Measurements from ENCODE around the gene PUDP. TPM values are rescaled to one million over a fixed set of nuclear protein-coding genes. Genes with fewer than 3 reads are reported as not detected.
A peak's percentile ranks its signal among the peaks of the same experiment; 100 is the strongest.

Gene PUDP
- total and polyA plus RNA-seq, 3 experiments from 2014 or later: 18.0 to 26.2 (median 23.2) TPM

- POLR2A ChIA-PET: no interaction called here
- CTCF ChIA-PET: no interaction called here
- Mint-ChIP-seq H3K27me3 (peaks cover 0 to 3% of the 10 kb centered on the region in 2 donors), H3K4me1 (no peaks in the 10 kb centered on the region), H3K9me3 (no peaks in the 10 kb centered on the region), H3K4me3 (no peak overlapping the region), H3K36me3 (peaks cover 0 to 3% (median 3%) of the 10 kb centered on the region in 3 donors), H3K27ac (no peak overlapping the region)
- no peak overlapping the region for H3K27ac ChIP-seq (ENCODE audit: low read depth, low read length)
- no peak for DNase-seq
- no peaks in the 10 kb centered on the region for H3K9me3 ChIP-seq (ENCODE audit: low read length)
- H3K27me3 ChIP-seq (ENCODE audit: insufficient read depth, low read length, poor library complexity, severe bottlenecking): no peaks in the 10 kb centered on the region
- H3K36me3 ChIP-seq (ENCODE audit: insufficient read depth, low read length): no peaks in the 10 kb centered on the region
- no peak overlapping the region for H3K4me3 ChIP-seq (ENCODE audit: low read length)
- no peaks in the 10 kb centered on the region for H3K4me1 ChIP-seq (ENCODE audit: insufficient read depth, low read length)
These were observed 8.9 kb upstream of the PUDP start for GRCh38 chrX:7156879-7157278.

- H3K9me3 Mint-ChIP-seq: no peaks in the 10 kb centered on the region
- CTCF ChIA-PET: no interaction called here
These were observed 7.2 kb upstream of the PUDP start for GRCh38 chrX:7155163-7155562.

GRCh38 chrX:7154041-7154597 is 6.2 kb upstream of the PUDP start:
- no peaks in the 10 kb centered on the region for H3K9me3 Mint-ChIP-seq

More at GRCh38 chrX:7155163-7155562, 7.2 kb upstream of the PUDP start:
- no peak for DNase-seq
- Mint-ChIP-seq H3K27ac (no peak overlapping the region), H3K27me3 (peaks cover 0 to 3% of the 10 kb centered on the region in 2 donors), H3K4me1 (no peaks in the 10 kb centered on the region), H3K36me3 (peaks cover 0 to 3% (median 3%) of the 10 kb centered on the region in 3 donors), H3K4me3 (peak overlapping the region in 1 of 7 donors; percentile 40)
- no peaks in the 10 kb centered on the region for H3K36me3 ChIP-seq (ENCODE audit: insufficient read depth, low read length)
- POLR2A ChIA-PET: no interaction called here
- no peaks in the 10 kb centered on the region for H3K27me3 ChIP-seq (ENCODE audit: insufficient read depth, low read length, poor library complexity, severe bottlenecking)
- H3K27ac ChIP-seq (ENCODE audit: low read depth, low read length): no peak overlapping the region
- H3K4me1 ChIP-seq (ENCODE audit: insufficient read depth, low read length): no peaks in the 10 kb centered on the region
- H3K4me3 ChIP-seq (ENCODE audit: low read length): no peak overlapping the region
- no peaks in the 10 kb centered on the region for H3K9me3 ChIP-seq (ENCODE audit: low read length)

GRCh38 chrX:7153231-7153630 is 5.3 kb upstream of the PUDP start:
- Mint-ChIP-seq H3K4me1 (peaks cover 0 to 8% (median 3%) of the 10 kb centered on the region in 3 donors), H3K27me3 (peaks cover 0 to 7% of the 10 kb centered on the region in 2 donors), H3K9me3 (peaks cover 0 to 2% (median 0%) of the 10 kb centered on the region in 5 donors), H3K36me3 (peaks cover 3% of the 10 kb centered on the region in 3 donors), H3K27ac (no peak overlapping the region), H3K4me3 (no peak overlapping the region)
- H3K27ac ChIP-seq (ENCODE audit: low read depth, low read length): no peak overlapping the region
- H3K9me3 ChIP-seq (ENCODE audit: low read length): no peaks in the 10 kb centered on the region
- no peak overlapping the region for H3K4me3 ChIP-seq (ENCODE audit: low read length)
- DNase-seq: no peak
- no peaks in the 10 kb centered on the region for H3K4me1 ChIP-seq (ENCODE audit: insufficient read depth, low read length)
- ChIA-PET CTCF (no interaction called here), POLR2A (no interaction called here)
- no peaks in the 10 kb centered on the region for H3K36me3 ChIP-seq (ENCODE audit: insufficient read depth, low read length)
- no peaks in the 10 kb centered on the region for H3K27me3 ChIP-seq (ENCODE audit: insufficient read depth, low read length, poor library complexity, severe bottlenecking)

More at GRCh38 chrX:7154041-7154597, 6.2 kb upstream of the PUDP start:
- DNase-seq: no peak
- Histone ChIP-seq H3K4me3 (ENCODE audit: low read length) (no peak overlapping the region), H3K4me1 (ENCODE audit: insufficient read depth, low read length) (no peaks in the 10 kb centered on the region), H3K36me3 (ENCODE audit: insufficient read depth, low read length) (no peaks in the 10 kb centered on the region), H3K9me3 (ENCODE audit: low read length) (no peaks in the 10 kb centered on the region), H3K27ac (ENCODE audit: low read depth, low read length) (no peak overlapping the region), H3K27me3 (ENCODE audit: insufficient read depth, low read length, poor library complexity, severe bottlenecking) (no peaks in the 10 kb centered on the region)
- ChIA-PET POLR2A (no interaction called here), CTCF (interaction anchor here (1.2 kb wide), 1 partner anchor 17 kb away, joined by 3 read pairs; no protein-coding TSS in a partner anchor)
- Mint-ChIP-seq H3K4me3 (peak overlapping the region in 1 of 7 donors; percentile 48), H3K27ac (peak overlapping the region in 2 of 8 donors; percentile 38 to 52), H3K4me1 (peaks cover 0 to 3% (median 0%) of the 10 kb centered on the region in 3 donors), H3K27me3 (peaks cover 0 to 3% of the 10 kb centered on the region in 2 donors), H3K36me3 (peaks cover 0 to 3% (median 3%) of the 10 kb centered on the region in 3 donors)

DNA sequence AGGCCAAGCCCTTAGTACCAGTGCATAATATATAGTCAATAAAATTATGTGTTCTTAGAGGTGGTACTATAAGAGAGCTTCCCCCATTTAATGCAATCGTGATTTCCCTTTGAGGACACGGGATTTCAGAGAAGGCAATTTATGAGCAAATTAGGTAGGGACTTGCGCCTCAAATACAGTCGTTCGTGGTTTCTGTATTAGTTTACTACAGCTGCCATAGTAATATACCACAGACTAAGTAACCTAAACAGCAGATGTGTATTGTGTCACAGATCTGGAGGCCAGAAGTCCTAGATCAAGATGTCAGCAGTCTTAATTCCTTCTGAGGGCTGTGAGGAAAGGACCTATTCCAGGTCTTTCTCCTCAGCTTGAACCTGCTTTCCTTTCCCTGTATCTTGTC is 1.5 kb upstream of the PUDP start:
- POLR2A ChIA-PET: no interaction called here

DNA sequence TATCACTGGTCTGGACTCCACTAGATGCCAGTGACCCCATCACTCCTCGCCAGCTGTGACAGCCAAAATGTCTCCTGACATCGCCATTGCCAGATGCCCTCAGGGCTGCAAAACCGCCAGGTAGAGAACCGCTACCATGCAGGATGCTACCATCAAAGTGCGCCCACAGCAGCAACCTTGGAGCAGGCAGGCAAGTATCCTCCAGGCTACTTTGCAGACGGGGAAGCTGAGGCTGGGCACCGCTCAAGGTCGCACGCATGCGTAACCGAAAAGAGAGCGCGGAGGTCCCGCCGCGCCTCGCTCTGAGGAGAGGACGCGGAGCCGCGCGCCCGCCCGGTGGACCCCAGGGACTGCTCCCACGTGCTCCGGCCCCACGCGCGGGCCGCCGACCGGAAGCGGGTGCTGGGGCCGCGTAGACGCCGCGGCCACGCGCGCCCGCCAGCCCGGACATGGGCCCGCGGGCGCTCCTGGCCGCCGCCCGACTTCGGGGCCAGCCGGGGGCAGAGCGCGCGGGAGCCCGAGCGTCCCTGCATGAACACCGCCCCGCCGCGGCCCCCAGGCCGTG is 458 bp downstream of the PUDP start, which contains the start of gene STS:
Gene STS, plus strand, starts transcription at position 300 of the 565 bp plus-strand sequence. CDS start 105,488 bp downstream, outside the sequence.
- Mint-ChIP-seq H3K36me3 (peaks cover 0 to 9% (median 0%) of the 10 kb centered on the region in 3 donors), H3K4me3 (peak within 1 kb of the TSS; percentile 90 to 99 (median 93)), H3K9me3 (peaks cover 0 to 2% (median 0%) of the 10 kb centered on the region in 5 donors), H3K27me3 (peaks cover 0 to 4% of the 10 kb centered on the region in 2 donors), H3K27ac (peak within 1 kb of the TSS; percentile 86 to 98 (median 94)), H3K4me1 (peaks cover 20 to 39% (median 35%) of the 10 kb centered on the region in 3 donors)
- H3K36me3 ChIP-seq (ENCODE audit: insufficient read depth, low read length): no peaks in the 10 kb centered on the region
- ChIA-PET POLR2A (interaction anchor here (0.6 to 1.1 kb wide), 2 partner anchors 8 to 511 kb away, joined by 3 to 6 read pairs; no protein-coding TSS in a partner anchor), CTCF (no interaction called here)
- peak in 2 of 5 donors; percentile 31 to 56 for DNase-seq
- no peaks in the 10 kb centered on the region for H3K9me3 ChIP-seq (ENCODE audit: low read length)
- peak within 1 kb of the TSS; percentile 99 for H3K4me3 ChIP-seq (ENCODE audit: low read length)
- H3K27me3 ChIP-seq (ENCODE audit: insufficient read depth, low read length, poor library complexity, severe bottlenecking): no peaks in the 10 kb centered on the region
- H3K4me1 ChIP-seq (ENCODE audit: insufficient read depth, low read length): no peaks in the 10 kb centered on the region
- H3K27ac ChIP-seq (ENCODE audit: low read depth, low read length): peak within 1 kb of the TSS; percentile 74

More for the DNA sequence above, 1.5 kb upstream of the PUDP start:
- Mint-ChIP-seq H3K27me3 (peaks cover 0 to 5% of the 10 kb centered on the region in 2 donors), H3K4me1 (peaks cover 16 to 29% (median 26%) of the 10 kb centered on the region in 3 donors), H3K4me3 (peak overlapping the region in 6 of 7 donors; percentile 63 to 95 (median 92)), H3K9me3 (peaks cover 0 to 2% (median 0%) of the 10 kb centered on the region in 5 donors), H3K36me3 (peaks cover 0 to 9% (median 0%) of the 10 kb centered on the region in 3 donors), H3K27ac (no peak overlapping the region)
- no peaks in the 10 kb centered on the region for H3K4me1 ChIP-seq (ENCODE audit: insufficient read depth, low read length)
- H3K36me3 ChIP-seq (ENCODE audit: insufficient read depth, low read length): no peaks in the 10 kb centered on the region
- no peaks in the 10 kb centered on the region for H3K27me3 ChIP-seq (ENCODE audit: insufficient read depth, low read length, poor library complexity, severe bottlenecking)
- H3K27ac ChIP-seq (ENCODE audit: low read depth, low read length): no peak overlapping the region
- H3K4me3 ChIP-seq (ENCODE audit: low read length): no peak overlapping the region
- H3K9me3 ChIP-seq (ENCODE audit: low read length): no peaks in the 10 kb centered on the region
- CTCF ChIA-PET: no interaction called here
- DNase-seq: no peak

DNA sequence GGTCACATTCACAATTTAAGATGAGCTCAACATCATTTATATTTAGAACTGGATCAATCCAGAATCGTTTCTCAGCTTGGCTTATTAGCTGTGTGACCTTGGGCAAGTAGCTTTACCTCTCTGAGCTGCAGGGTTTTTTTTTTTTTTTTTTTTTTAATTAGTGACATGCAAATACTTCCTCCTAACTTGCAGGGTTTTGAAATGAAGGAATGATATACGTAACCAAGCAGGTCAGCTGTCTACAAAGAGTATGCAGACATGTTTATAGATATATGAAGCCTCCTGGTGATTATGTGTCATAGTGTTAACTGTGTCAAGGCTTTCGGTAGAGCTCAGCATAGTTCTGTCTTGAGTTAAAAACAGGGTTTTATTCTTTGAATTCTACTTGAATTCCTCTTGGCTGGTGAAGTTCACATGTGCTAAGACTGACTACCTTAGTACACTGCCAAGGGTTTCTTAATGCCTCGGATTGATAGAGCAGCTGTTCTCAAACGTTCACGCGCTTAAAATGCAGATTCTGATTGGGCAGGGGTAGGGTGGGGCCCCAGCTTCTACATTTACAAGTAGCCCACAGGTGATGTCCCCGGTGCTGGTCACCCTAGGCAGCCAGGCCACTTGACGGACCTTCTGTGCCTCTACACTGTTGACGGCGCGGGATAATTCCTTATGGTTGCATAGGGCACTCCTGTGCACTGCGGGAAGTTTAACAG is 1.1 kb downstream of the PUDP start:
- Mint-ChIP-seq H3K27me3 (peaks cover 0 to 4% of the 10 kb centered on the region in 2 donors), H3K27ac (peak overlapping the region; percentile 86 to 98 (median 92)), H3K4me1 (peaks cover 24 to 44% (median 41%) of the 10 kb centered on the region in 3 donors), H3K9me3 (peaks cover 0 to 2% (median 0%) of the 10 kb centered on the region in 5 donors), H3K36me3 (peaks cover 0 to 9% (median 0%) of the 10 kb centered on the region in 3 donors), H3K4me3 (peak overlapping the region; percentile 83 to 95 (median 91))
- no peak for DNase-seq
- no peaks in the 10 kb centered on the region for H3K9me3 ChIP-seq (ENCODE audit: low read length)
- H3K36me3 ChIP-seq (ENCODE audit: insufficient read depth, low read length): no peaks in the 10 kb centered on the region
- ChIA-PET POLR2A (interaction anchor here (0.5 to 0.6 kb wide), 2 partner anchors 511 to 1816 kb away, joined by 3 read pairs; no protein-coding TSS in a partner anchor), CTCF (no interaction called here)
- peak overlapping the region; percentile 74 for H3K27ac ChIP-seq (ENCODE audit: low read depth, low read length)
- no peaks in the 10 kb centered on the region for H3K4me1 ChIP-seq (ENCODE audit: insufficient read depth, low read length)
- H3K4me3 ChIP-seq (ENCODE audit: low read length): peak overlapping the region; percentile 69
- H3K27me3 ChIP-seq (ENCODE audit: insufficient read depth, low read length, poor library complexity, severe bottlenecking): no peaks in the 10 kb centered on the region
